GM18507 (cell line): Measurements from ENCODE around the gene ST6GALNAC5.

Experiments
- DNase-seq: peaks from one replicate; pipeline ENCODE4 v3.0.0; 2011; ENCODE audit warnings: low read depth; ENCODE audit not compliant: insufficient read length; ENCODE audit errors: extremely low spot score
- FAIRE-seq: peaks from 2 replicates; lab custom pipeline; 2011; peaks lifted over from hg19 to GRCh38; lab: Jason Lieb, UNC

The ST6GALNAC5 gene

DNA sequence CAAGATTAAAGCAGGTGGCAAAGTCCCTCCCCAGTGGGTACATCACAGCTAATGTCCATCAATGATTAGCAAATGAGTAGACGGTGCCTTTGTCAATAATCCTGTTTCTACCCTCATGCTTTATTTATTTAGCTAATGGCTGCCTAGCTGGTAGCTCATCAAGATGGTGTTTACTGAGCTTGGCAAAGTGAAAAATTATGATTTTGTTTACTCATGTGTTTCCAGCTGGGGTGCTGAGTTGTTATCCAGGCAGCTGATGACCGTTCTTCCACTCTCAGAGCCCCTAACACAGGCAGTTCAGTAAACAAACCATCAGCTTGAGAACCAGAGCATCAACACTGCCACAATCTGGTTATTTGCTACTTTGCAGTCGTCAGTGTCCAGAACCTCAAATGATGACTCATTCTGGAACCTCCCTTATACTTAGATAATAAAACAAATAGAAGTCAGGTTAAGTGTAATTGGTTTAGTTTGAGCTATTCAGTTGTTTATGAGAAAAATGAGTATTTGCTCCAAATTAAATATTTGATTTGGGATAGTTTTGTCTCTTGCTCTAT is 163.9 kb downstream of the ST6GALNAC5 start:
- FAIRE-seq (no peak), DNase-seq (no peak)

DNA sequence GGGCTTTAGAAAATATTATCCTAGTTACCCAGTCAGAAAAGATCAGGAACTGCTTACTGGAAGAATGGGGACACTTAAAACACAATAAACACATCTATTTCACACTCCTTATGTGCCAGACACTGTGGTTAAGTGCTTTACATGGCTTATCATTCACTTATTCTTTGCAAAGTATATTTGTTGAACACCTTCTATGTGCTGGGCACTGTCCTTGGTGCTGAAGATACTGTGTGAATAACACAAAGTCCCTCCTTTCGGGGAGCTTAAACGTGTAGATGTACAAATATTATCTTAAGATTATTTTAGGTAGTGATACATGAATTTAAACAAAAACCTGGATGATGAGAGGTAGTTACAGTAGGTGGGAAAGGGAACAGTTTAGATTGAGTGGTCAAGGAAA is 169.3 kb downstream of the ST6GALNAC5 start:
- FAIRE-seq (no peak), DNase-seq (no peak)

DNA sequence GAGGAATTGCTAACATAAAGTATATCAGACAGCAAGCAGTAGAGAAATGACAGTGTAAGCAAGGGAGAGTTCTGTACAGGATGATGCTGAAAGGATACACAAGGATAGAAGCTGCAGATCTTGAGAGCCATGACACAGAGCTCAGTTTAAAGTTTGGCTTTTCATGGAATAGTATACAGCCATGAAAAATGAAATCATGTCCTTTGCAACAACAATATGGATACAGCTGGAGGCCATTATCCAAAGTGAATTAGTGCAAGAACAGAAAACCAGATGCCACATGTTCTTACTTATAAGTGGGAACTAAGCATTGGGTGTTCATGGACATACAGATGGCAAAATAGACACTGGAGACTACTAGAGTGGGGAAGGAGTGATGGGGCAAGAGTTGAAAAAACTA is 169.8 kb downstream of the ST6GALNAC5 start:
- no peak for FAIRE-seq
- no peak for DNase-seq

DNA sequence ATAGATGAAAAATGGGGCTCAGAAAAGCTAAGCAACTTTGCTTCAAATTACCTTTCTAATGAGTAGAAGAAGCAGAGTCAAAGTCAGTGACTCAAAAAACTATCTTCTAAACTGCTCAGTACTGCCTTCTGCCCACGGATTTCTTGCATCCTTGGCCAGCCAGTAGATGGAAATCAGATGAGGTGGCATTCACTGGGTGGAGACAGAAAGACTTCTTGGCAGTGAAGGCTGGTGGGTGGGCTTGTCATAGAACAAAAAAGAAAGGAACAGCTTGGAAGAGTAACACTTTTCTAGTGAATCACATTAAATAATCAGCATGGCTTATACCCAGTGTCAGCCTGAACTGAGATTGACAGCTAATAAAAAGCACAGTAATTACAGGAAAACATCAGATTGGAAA is 170.7 kb downstream of the ST6GALNAC5 start:
- no peak for FAIRE-seq
- no peak for DNase-seq

DNA sequence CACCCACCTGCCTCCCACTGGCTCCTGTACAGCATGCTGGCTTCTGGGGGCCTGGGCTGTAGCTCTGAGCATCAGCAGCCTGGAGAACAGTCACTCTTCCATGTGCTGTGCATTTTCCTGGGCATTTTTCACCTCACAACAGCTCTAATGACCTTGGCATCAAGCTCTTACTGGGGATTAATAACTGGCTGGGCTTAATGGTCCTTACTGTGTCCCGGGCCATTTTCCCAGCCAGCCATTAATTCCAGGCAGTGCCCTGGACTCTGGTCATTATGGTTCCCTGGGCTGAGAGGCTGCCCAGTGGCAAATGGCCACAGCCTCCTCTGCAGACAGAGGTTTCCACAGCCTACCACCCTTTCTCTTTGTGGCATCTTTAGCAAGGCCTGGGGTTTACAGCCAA is 171.8 kb downstream of the ST6GALNAC5 start:
- FAIRE-seq = no peak
- no peak for DNase-seq

DNA sequence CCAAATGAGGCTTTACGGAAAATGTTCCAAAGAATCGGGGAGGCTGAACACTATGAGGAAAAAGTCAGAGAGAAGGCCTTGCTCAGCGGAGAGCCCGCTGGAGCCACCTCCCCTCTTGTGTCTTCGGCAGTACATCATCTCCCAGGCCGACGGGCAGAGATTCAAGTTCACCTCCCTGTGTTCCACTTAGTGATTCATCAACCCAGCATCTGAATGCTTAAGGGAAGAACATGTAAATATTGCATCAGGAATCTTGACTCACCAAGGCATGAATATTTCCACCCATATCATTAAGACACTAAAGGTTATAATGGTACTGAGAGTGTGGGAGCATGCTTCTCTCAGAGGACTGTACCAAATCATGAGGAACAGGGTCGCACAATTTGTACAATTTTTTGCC is 172.5 kb downstream of the ST6GALNAC5 start:
- no peak for FAIRE-seq
- DNase-seq = no peak

DNA sequence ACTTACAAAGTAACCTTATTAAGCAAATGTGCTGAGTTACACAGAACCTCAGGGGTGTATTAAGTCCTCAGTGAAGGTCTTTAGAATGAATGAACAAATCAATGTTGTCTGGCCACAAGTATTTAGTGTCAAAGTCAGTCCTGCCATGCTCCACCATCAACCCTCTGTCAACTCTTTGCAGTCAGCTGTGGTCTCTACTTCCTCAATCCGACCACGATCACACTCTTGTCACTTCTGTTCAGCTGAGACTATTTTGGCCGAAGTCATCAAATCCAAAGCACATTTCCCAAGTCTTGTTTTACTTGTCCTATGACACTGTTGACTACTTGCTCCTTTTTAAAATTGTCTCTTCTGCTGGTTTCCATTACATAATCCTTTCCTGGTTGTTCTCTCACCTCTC is 173.5 kb downstream of the ST6GALNAC5 start:
- FAIRE-seq = no peak
- DNase-seq = no peak

DNA sequence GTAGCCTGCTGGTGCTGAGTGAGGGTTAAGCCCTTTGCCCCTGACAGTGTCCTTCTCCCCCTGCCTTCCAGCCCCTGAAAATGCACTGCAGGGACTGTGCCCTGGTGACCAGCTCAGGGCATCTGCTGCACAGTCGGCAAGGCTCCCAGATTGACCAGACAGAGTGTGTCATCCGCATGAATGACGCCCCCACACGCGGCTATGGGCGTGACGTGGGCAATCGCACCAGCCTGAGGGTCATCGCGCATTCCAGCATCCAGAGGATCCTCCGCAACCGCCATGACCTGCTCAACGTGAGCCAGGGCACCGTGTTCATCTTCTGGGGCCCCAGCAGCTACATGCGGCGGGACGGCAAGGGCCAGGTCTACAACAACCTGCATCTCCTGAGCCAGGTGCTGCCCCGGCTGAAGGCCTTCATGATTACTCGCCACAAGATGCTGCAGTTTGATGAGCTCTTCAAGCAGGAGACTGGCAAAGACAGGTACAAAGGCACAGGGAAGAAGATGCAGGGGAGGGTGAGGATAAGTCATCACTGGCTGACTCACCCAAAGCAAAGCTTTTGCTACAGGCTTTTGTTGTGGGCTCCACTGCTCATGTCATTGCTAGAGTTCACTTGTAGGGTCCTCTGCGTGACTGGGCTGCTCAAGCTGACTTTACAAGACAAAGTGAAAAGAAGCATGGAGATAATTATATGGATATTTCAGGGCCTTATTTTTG is 177.0 kb downstream of the ST6GALNAC5 start:
- no peak for DNase-seq
- FAIRE-seq = no peak

DNA sequence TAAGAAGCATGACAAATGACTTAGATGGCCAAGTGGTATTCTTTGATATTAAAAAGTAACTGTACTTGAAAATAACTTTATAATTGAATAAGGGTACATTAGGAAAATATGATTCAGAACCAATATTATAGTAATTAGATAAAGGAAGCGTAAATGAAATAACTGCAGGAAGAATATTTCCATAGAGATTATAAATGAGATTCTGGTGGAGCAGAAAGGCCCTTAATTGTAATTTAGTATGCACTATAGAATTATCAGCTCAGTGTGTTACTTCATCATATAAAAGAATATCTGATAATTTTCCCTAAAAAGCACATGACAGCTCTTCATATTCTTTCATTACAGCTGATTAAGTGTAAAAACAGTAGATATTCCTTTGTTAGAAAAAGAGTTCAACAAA is 180.3 kb downstream of the ST6GALNAC5 start:
- no peak for FAIRE-seq
- no peak for DNase-seq

DNA sequence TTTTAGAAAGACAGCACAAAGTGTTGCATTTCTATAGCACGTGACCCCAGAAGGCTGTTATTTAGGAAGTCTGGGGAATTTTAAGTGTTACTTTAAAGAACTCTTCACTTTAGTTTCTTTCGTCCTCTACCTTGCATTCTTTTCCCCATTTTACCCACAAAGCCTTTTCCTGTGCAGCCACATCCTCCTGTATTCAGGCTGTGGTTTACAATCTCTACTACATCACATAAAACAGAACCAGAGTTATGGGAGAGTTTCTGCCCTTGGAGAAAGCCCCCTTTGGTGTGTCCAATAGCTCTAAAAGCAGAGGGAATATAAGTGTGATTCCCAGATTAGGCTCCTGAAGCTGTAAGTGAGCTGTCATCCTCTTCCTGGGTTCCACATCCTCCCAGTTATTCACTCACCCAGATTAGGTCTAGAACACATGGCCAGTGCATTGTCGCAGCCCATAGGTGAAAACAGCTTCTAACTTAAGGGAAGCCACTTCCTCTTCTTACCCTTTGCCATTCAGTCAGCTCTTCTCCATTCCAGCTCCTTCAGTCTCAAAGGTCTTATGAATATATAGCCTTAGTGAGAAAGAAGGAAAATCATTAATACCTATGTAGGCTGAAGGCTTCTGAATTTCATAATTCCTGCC is 180.8 kb downstream of the ST6GALNAC5 start:
- DNase-seq (no peak), FAIRE-seq (no peak)

DNA sequence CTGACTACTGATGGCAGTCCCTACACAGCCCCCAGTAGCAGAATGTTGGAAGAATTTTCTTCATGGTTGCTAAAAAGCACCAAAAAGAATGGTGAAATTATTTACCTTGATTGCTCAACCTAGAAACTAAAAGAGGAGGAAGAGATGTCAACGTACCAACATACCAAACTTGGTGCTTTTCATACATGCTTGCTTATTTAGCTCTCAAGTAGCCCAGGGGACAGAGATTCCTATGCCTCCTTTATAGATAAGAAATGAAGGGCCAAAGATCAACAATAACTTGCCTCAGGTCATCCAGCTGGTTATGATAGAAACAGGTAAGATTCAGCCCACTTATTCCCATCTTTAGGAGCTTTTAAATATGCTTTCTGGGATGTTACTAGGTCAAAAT is 181.3 kb downstream of the ST6GALNAC5 start:
- FAIRE-seq (no peak), DNase-seq (no peak)

DNA sequence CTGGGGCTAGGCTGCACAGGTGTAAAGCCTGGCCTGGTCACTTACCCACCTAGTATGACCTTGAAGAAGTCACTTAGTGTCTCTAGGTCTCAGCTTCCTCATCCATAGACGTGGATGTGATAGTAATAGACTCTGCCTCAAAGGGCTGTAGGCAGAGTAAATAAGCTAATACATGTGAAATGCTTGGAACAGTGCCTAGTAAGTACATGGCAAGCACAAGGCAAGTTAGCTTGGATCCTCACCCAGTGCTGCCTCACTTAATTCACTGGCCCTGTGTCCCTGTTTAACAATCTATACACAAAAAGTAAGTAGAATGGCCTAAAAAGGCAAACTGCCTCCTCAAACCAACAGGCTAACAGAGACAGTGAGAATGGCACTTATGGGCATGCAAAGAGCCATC is 184.1 kb downstream of the ST6GALNAC5 start:
- DNase-seq (no peak), FAIRE-seq (no peak)

DNA sequence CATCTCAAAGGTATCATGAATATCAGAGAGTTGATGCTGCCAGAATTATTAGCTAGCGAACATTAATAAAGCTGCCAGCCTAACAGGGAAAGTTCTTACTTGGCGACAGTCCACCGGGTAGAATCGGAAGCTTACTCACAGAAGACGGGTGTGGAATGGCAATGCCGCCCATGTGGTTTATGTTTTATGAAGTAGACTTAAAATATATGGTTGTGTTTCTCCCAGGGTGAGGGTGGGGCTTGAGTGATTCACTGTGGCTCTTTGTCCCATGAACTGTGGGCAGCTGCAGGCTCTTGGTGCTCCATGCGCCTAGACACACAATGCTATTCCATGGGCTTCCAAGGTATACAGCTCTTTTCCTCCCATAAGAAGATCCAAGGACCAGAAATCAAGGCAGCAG is 189.2 kb downstream of the ST6GALNAC5 start:
- DNase-seq (no peak), FAIRE-seq (no peak)

DNA sequence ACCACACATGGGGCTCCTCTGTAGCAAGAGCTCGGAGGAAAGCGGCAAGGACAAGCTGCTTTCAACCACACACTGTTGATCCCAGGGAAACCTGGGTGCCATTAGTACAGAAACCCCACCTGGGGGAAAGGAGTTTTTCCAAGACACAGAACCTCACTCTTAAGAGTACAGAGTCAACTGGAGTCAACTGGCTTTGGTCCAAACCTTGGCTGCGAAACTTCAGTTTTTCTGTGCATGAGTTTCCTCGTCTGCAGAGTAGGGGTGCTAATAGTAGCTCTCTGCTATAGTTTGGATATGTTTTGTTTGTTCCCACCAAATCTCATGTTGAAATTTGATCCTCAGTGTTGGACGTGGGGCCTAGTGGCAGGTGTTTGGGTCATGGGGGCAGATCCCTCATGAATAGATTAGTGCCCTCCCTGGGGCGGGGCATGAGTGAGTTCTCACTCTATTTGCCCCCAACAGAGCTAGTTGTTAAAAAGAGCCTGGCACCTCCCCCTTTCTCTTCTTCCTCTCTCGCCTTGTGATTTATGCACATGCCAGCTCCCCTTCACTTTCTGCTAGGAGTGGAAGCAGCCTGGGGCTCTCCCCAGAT is 190.8 kb downstream of the ST6GALNAC5 start:
- FAIRE-seq = no peak

DNA sequence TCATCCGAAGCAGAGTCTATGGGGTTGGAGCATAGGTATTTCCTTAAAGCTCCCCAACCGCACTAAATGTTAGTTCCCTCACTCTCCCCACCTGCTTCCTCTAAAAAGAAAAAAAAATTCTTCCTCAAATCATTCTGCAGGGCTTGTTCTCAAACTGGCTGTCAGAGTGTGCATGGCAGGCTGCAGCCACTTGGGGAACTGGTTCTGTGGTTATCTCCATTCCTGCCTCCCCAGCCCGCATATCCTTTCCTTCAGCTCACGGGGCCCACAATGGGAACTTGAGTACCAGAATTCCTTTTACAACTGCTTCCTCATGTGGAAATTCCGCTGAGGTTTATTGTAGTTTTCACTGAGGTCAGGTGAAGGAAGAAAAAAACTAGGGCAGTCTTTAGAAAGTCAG is 192.7 kb downstream of the ST6GALNAC5 start:
- FAIRE-seq (no peak), DNase-seq (no peak)

More for the DNA sequence above, 190.8 kb downstream of the ST6GALNAC5 start:
- no peak for DNase-seq

DNA sequence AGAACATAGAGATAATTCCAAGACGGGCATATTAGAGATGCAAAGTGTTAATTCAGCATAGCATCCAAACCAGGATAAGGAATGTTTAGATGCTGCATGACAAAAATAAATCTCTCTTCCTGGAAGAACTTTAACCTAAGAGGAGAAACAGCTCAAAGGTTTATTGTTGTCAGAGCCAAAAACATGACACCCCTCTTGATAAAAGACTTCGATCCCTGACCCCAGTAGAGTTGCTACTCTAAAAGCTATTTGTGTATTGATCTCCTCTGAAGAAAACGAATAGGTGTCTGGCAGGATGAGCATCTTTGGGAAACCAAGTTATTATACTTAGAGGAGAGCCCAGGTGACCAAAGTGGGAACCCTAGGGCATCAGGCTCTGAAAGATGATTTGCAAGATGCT is 193.9 kb downstream of the ST6GALNAC5 start:
- DNase-seq (no peak), FAIRE-seq (no peak)

DNA sequence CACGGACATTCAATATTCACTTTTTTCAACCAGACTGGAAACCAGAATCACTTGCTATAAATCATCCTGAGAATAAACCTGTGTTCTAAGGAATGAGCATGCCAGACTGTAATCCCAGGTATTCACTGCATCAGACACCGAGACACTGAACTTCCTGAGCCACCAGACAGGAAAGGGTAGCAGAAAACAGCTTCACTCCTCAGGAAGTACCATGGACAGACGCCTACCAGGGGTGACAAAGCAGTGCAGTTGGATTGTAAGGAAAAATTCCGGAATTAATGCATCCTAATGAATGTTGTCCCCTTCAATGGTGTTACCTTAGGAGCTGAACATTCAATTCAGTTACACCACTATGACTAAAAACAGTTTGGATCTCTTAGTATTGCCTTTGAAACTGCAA is 195.8 kb downstream of the ST6GALNAC5 start:
- DNase-seq (no peak), FAIRE-seq (no peak)

DNA sequence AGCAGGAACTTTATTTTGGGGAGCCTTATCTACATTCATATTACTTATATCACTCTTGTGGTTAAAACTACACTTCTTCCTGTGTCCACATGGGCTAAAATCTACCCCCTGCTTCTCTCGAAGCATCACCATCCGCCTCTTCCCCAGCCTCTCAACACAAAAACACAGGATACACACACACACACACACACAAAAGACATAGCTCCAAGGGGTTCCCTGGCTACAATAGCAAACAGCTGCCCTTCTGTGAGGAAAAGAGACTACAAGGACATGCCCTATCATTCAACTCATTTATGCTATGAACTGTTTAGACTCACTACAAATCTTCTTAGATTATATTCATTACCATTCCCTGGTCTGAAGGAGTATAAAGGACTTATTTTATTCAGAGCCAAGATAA is 197.0 kb downstream of the ST6GALNAC5 start:
- FAIRE-seq (no peak), DNase-seq (no peak)

DNA sequence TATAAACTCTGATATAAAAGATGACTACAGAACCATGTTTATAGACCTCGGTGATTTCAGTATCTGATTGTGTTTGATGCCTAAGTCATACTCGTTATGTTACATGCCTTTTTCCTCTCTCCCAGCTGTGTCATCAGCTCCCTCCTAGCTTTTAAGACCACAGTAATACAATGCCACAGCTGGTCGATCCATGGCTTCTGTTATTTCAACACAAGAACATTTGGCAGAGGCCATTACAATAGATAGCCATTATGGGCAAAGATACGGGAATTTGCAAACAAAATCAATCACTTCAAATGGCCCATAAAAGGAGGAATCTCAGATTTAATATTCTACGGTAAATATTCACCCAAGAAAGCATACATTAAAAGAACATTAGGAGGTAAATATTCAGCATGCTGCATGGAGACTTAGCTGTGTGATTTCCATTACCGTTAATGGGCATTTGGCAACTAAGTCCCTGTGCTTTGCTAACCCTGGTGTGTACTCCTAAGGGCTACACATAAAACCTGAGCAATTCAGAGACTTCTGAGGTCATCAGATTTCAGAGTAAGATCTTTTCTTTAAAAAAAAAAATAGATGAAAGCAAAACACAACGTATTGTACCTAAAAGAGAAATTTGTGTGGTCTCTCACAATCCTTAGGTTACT is 198.5 kb downstream of the ST6GALNAC5 start:
- DNase-seq (no peak), FAIRE-seq (no peak)

DNA sequence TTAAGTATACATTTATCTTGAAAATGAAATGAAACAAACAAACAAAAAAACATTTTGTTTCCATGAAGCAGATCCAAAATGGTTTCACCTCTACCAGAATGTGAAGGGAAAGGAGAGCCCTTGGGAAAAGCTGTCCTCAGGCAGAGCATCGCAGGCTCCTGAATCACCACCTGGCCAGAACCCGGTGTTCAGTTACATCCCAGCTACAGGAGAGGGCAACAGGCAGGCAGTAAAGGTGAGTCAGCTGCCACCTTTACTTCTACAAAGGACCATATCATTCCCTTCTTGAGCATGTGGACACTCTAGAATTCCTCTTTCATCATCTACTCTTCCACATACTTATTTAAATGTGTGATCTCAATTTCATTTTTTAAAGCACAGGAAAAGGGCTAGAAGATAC is 200.7 kb downstream of the ST6GALNAC5 start:
- no peak for FAIRE-seq
- no peak for DNase-seq
